Heart right ventricle (tissue), 16 donors: ENCODE data around the gene NT5M. TPM values are rescaled to one million over a fixed set of nuclear protein-coding genes. Genes with fewer than 3 reads are reported as not detected.

Experiments
- ATAC-seq, 8 donors: fragments of 200-7000 bp; cut with Tn5 transposase; one replicate each; pipeline ENCODE4 v1.9.1; 2020; ENCODE audit warnings: mild to moderate bottlenecking in 8 of 8, moderate library complexity in 8 of 8, moderate number of reproducible peaks in 1 of 8
- DNase-seq, 2 donors: peaks; one replicate each; pipeline ENCODE4 v3.0.0-alpha.2; 2020
- H3K27ac ChIP-seq, 10 donors: fragments of 200-600 bp; sonication (generic) in 2 of 10; one replicate each; pipeline versions ENCODE4 v1.5.0 to v1.8.0; 2020 to 2022; ENCODE audit warnings: mild to moderate bottlenecking in 3 of 10
- H3K27me3 ChIP-seq, 7 donors: fragments of 200-600 bp; one replicate each; pipeline ENCODE4 v1.8.0; 2021 to 2022; ENCODE audit warnings: mild to moderate bottlenecking in 2 of 7
- H3K36me3 ChIP-seq, 9 donors: fragments of 200-600 bp; sonication (generic) in 1 of 9; one replicate each; pipeline versions ENCODE4 v1.5.0 to v1.8.0; 2020 to 2022; ENCODE audit warnings: mild to moderate bottlenecking in 2 of 9
- H3K4me1 ChIP-seq, 9 donors: fragments of 200-600 bp; sonication (generic) in 1 of 9; one replicate each; pipeline versions ENCODE4 v1.5.0 to v1.8.0; 2020 to 2022; ENCODE audit warnings: mild to moderate bottlenecking in 4 of 9
- H3K4me3 ChIP-seq, 10 donors: fragments of 200-600 bp; sonication (generic) in 2 of 10; one replicate each; pipeline versions ENCODE4 v1.5.0 to v1.8.0; 2020 to 2022; ENCODE audit warnings: mild to moderate bottlenecking in 7 of 10, moderate library complexity in 2 of 10
- H3K9me3 ChIP-seq, 11 donors: fragments of 200-600 bp in 10 of 11; sonication (generic) in 2 of 11; one replicate each; pipeline versions ENCODE4 v1.5.0 to v1.8.0; 2013 to 2022; ENCODE audit warnings: mild to moderate bottlenecking in 2 of 11, control low read depth in 1 of 11, moderate library complexity in 1 of 11
- CTCF ChIP-seq, 9 donors: fragments of 200-600 bp; sonication (generic) in 2 of 9; IDR thresholded peaks; one replicate each; pipeline versions ENCODE4 v1.5.0 to v1.8.0; 2021 to 2022; ENCODE audit warnings: antibody characterized with exemption in 9 of 9, mild to moderate bottlenecking in 5 of 9, moderate library complexity in 1 of 9
- WGBS, 2 donors: extraction: QIAGEN DNeasy Blood & Tissue Kit; methylation state at CpG; one replicate each; pipeline ENCODE4 v1.1.7; 2013; ENCODE audit warnings: inconsistent platforms in 1 of 2; 5-methylcytosine and 5-hydroxymethylcytosine counted together
- intact Hi-C, 10 donors: fragments of 100-400 bp; cut with DNase I; formaldehyde crosslinking; loops; one replicate each; pipeline versions ENCODE4 v1.11.1 to v1.14.2; 2022
- polyA plus RNA-seq, 2 donors: library from polyadenylated mRNA; stranded (reverse); fragments of 200-250 nt; gene quantifications; one replicate each; pipeline ENCODE4 v1.2.3, GENCODE V29; 2013
- total RNA-seq, 10 donors: library from RNA; stranded (reverse); fragmentation: NEBNext Ultra II Directional in 3 of 10; extraction: Animal tissue kit (Norgen Biotek cat#: 25700) in 3 of 10; gene quantifications; one replicate each; pipeline versions ENCODE4 v1.2.1 to v1.2.4, GENCODE V29; 2021 to 2023
- donor health status: Arrhythmogenic right ventricular cardiomyopathy.
- donor health status: ischemic (EF 13 %, LVEDD 7.1; RV severe dilation, severe dysfunction).
- donor health status: healthy with polysubstance abuse.
- donor health status: DM: no; HTN: yes; CAD: no.
- donor health status: DM: no; HTN: no; CAD: no.
- donor health status: ischemic (EF 25% LVEDD 6.9; RV normal size, moderate dysfunction).
- donor health status: ischemic (EF 25% LVEDD 5.7; RV mildly dilated, moderate dysfunction).
- donor health status: healthy.
- donor health status: DM: yes; HTN: yes; CAD: no.
- donor health status: Ischemic cardiomyopathy.
- donor health status: ischemic (EF 35%, LVEDD 5.7; RV mildly dilated, moderate dysfunction).
- donor health status: nonischemic (EF 11% LVEDD 7.7; RV severe dilation, severe dysfunction).
- donor health status: DM: yes; HTN: yes; CAD: no.
- donor health status: PGD.
- donor health status: ischemic (EF 29% LVEDD 5.4; RV normal size, mild dysfunction).
- donor health status: nonischemic (EF 23%, LVEDD 6.1; RV moderate dilation, normal function).

NT5M gene
- total and polyA plus RNA-seq, 12 donors = 4.9 to 15.8 (median 9.8) TPM

DNA sequence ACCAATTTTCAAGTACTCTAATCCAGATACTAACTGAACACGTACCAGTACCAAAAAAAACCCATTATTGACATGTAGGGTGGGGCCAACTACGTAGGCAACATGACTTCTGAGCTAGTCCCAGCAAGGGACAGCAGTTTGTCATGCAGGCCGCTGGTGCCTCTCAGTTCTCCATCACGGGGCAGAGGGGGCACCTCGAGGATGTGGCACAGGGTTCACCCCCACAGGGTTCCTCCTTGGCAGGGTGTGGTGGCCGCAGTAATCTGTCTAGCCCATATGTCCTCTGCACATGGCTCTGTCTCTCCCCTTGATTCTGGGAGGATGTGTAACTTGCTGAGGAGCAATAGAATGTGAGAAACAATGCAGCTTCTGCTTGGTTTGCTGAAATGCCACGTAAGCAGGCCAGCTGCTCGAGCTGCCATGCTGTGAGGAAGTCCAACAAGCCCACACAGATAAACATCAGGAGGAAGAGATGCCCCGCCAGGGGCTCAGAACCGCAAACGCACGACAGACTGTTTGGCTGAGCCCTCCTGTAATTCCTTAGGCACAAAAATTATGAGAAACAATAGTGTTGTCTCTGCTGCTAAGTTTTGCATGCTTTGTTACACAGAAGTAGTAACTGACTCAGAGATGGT is 62.4 kb downstream of the NT5M start:
- Histone ChIP-seq H3K4me1 (peaks cover 4 to 36% (median 15%) of the 10 kb centered on the region in 9 donors), H3K27me3 (no peaks in the 10 kb centered on the region), H3K27ac (no peak overlapping the region), H3K36me3 (no peaks in the 10 kb centered on the region), H3K9me3 (peaks cover 0 to 13% (median 0%) of the 10 kb centered on the region in 11 donors), H3K4me3 (no peak overlapping the region)
- ATAC-seq (no peak), DNase-seq (no peak)
- no peak for TF ChIP-seq CTCF (IDR thresholded peaks at IDR 0.05)
- 87% methylated on average over 12 of the region's 12 CpGs for WGBS, 2 donors
- intact Hi-C loops = no loop called here

DNA sequence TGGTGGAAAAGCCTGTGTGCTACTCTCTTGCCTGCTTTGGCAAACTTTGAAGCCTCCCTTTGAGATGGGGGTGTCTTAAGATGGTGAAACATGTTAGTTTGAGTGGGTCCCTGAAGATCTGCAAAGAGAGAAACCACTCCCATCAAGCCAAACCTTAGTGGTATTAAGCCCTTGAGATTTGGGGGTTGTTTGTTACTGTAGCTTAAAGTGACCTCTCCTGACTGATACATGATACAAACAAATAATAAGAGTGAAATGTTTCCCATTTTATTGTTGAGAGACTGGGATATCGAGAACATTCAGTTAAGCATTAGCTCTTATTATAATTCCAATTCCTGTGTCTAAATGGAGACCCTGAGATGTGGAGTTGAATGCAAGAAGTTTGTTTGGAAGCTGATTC is 63.1 kb downstream of the NT5M start:
- ATAC-seq (no peak), DNase-seq (no peak)
- Histone ChIP-seq H3K27ac (peak overlapping the region in 3 of 10 donors; percentile 31 to 55 (median 44)), H3K27me3 (no peaks in the 10 kb centered on the region), H3K9me3 (peaks cover 0 to 8% (median 0%) of the 10 kb centered on the region in 11 donors), H3K4me1 (peaks cover 4 to 36% (median 15%) of the 10 kb centered on the region in 9 donors), H3K36me3 (no peaks in the 10 kb centered on the region), H3K4me3 (no peak overlapping the region)
- TF ChIP-seq CTCF (IDR thresholded peaks at IDR 0.05) = no peak
- 96 to 97% methylated on average over 1 of the region's 1 CpG for WGBS, 2 donors
- intact Hi-C loops = no loop called here

- ATAC-seq = peak in 7 of 8 donors; percentile 11 to 44 (median 35)
- Histone ChIP-seq H3K36me3 (no peaks in the 10 kb centered on the region), H3K4me1 (peaks cover 4 to 33% (median 15%) of the 10 kb centered on the region in 9 donors), H3K4me3 (no peak overlapping the region), H3K27me3 (no peaks in the 10 kb centered on the region), H3K27ac (peak overlapping the region in 6 of 10 donors; percentile 8 to 55 (median 36)), H3K9me3 (peaks cover 0 to 8% (median 0%) of the 10 kb centered on the region in 11 donors)
- DNase-seq = no peak
- WGBS, 2 donors = 71 to 72% methylated on average over 23 of the region's 23 CpGs
- no peak for TF ChIP-seq CTCF (IDR thresholded peaks at IDR 0.05)
- intact Hi-C loops = no loop called here
Measured at GRCh38 chr17:17366941-17367875, 64.0 kb downstream of the NT5M start.

DNA sequence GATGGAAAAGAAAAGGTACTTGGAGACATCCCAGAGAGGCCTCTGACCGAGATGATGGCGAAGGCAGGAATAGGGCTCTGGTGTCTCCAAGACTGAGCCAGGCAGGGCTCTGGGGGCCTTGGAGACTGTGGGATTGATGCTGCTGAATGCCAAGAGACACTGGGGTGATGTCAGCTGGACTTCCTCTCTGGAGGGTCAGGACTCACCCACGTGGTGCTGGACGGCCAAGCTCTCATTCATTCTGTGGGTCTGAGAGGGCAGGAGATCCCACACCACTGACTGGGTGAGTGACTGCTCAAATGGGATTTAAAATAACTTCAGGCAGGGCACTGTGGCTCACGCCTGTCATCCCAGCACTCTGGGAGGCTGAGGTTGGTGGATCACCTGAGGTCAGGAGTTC is 64.8 kb downstream of the NT5M start:
- intact Hi-C loops = no loop called here
- 55 to 67% methylated on average over 5 of the region's 5 CpGs for WGBS, 2 donors

More for the DNA sequence above, 64.8 kb downstream of the NT5M start:
- peak overlapping the region in 3 of 10 donors; percentile 23 to 55 (median 46) for H3K27ac ChIP-seq
- H3K4me3 ChIP-seq = no peak overlapping the region
- DNase-seq = no peak
- TF ChIP-seq CTCF (IDR thresholded peaks at IDR 0.05) = no peak
- peaks cover 0 to 8% (median 0%) of the 10 kb centered on the region in 11 donors for H3K9me3 ChIP-seq
- H3K4me1 ChIP-seq = peaks cover 4 to 29% (median 14%) of the 10 kb centered on the region in 9 donors
- H3K27me3 ChIP-seq = no peaks in the 10 kb centered on the region
- H3K36me3 ChIP-seq = no peaks in the 10 kb centered on the region
- ATAC-seq = peak in 5 of 8 donors; percentile 20 to 55 (median 38)
